Stimulated activated CD4-positive, alpha-beta T cell treated with anti-CD3 and anti-CD28 coated beads, Interleukin-4, amount 100 ng/mL, for 4 hours (primary cell): Measurements from ENCODE around the gene PKDREJ.

Experiments
- DNase-seq, 2 experiments: peaks; one replicate each; pipeline ENCODE4 v3.0.0-alpha.2; 2020

The PKDREJ gene

GRCh38 chr22:46230262-46230901 lies 32.8 kb downstream of the PKDREJ start:
- no peak for DNase-seq

GRCh38 chr22:46229701-46230100 lies 33.4 kb downstream of the PKDREJ start:
- DNase-seq, result no peak

GRCh38 chr22:46226577-46226976 lies 36.6 kb downstream of the PKDREJ start:
- no peak for DNase-seq

GRCh38 chr22:46225631-46226030 lies 37.5 kb downstream of the PKDREJ start:
- no peak for DNase-seq

GRCh38 chr22:46224898-46225290 lies 38.2 kb downstream of the PKDREJ start:
- DNase-seq, result no peak

- DNase-seq, result no peak
Observed at GRCh38 chr22:46224044-46224897, 38.9 kb downstream of the PKDREJ start.

GRCh38 chr22:46220921-46221320 lies 42.2 kb downstream of the PKDREJ start:
- DNase-seq, result no peak

- DNase-seq, result no peak
Observed at GRCh38 chr22:46219636-46220035, 43.5 kb downstream of the PKDREJ start.

- no peak for DNase-seq
Observed at GRCh38 chr22:46214616-46215015, 48.5 kb downstream of the PKDREJ start.

- no peak for DNase-seq
Observed at GRCh38 chr22:46214149-46214548, 49.0 kb downstream of the PKDREJ start.

- no peak for DNase-seq
Observed at GRCh38 chr22:46213052-46213451, 50.1 kb downstream of the PKDREJ start.

GRCh38 chr22:46212195-46212594 lies 50.9 kb downstream of the PKDREJ start:
- no peak for DNase-seq

- DNase-seq, result no peak
Observed at GRCh38 chr22:46209262-46209661, 53.9 kb downstream of the PKDREJ start.
